Muscle of leg (tissue), 11 donors: ENCODE data around the gene IFITM5. TPM values are rescaled to one million over a fixed set of nuclear protein-coding genes. Genes with fewer than 3 reads are reported as not detected.
"Not testable (repeated sequence)": the region's sequence is repeated elsewhere in the genome, so short reads cannot be mapped to it uniquely, and the experiment has no call there.

Source experiments
- DNase-seq: peaks from one replicate; pipeline ENCODE4 v3.0.0; 2013
- H3K27ac ChIP-seq: one replicate; pipeline ENCODE4 v1.5.1; 2013; ENCODE audit warnings: mild to moderate bottlenecking, low read length, control low read depth
- H3K27me3 ChIP-seq: one replicate; pipeline ENCODE4 v1.6.1; 2013; ENCODE audit warnings: low read length; ENCODE audit not compliant: control insufficient read depth, insufficient read depth
- H3K36me3 ChIP-seq: one replicate; pipeline ENCODE4 v1.6.1; 2013; ENCODE audit warnings: low read length; ENCODE audit not compliant: control insufficient read depth, insufficient read depth
- H3K4me1 ChIP-seq: one replicate; pipeline ENCODE4 v1.6.1; 2013; ENCODE audit warnings: low read length; ENCODE audit not compliant: control insufficient read depth, insufficient read depth
- H3K4me3 ChIP-seq: one replicate; pipeline ENCODE4 v1.5.1; 2013; ENCODE audit warnings: low read length, control low read depth
- H3K9me3 ChIP-seq: replicated peaks from 2 replicates; pipeline ENCODE4 v1.6.1; 2013; ENCODE audit warnings: low read depth, low read length; ENCODE audit not compliant: control insufficient read depth
- WGBS: methylation state at CpG from one replicate; pipeline ENCODE4 v1.1.5; 2013; ENCODE audit warnings: missing lambda C conversion rate; ENCODE audit not compliant: insufficient coverage; 5-methylcytosine and 5-hydroxymethylcytosine counted together
- polyA plus RNA-seq, 8 donors: library from polyadenylated mRNA; unstranded; fragments of 120-200 nt; gene quantifications; one replicate each; pipeline versions ENCODE4 v1.2.1 to v1.2.3, GENCODE V29; 2013; ENCODE audit warnings: inconsistent platforms in 1 of 8, low replicate concordance in 1 of 8; ENCODE audit not compliant: insufficient read length in 8 of 8, insufficient read depth in 1 of 8
- total RNA-seq: library from RNA; stranded (reverse); fragments of 120-200 nt; gene quantifications from one replicate; pipeline ENCODE4 v1.2.4, GENCODE V29; 2013

Gene IFITM5
- total and polyA plus RNA-seq, 9 donors = not detected

DNA sequence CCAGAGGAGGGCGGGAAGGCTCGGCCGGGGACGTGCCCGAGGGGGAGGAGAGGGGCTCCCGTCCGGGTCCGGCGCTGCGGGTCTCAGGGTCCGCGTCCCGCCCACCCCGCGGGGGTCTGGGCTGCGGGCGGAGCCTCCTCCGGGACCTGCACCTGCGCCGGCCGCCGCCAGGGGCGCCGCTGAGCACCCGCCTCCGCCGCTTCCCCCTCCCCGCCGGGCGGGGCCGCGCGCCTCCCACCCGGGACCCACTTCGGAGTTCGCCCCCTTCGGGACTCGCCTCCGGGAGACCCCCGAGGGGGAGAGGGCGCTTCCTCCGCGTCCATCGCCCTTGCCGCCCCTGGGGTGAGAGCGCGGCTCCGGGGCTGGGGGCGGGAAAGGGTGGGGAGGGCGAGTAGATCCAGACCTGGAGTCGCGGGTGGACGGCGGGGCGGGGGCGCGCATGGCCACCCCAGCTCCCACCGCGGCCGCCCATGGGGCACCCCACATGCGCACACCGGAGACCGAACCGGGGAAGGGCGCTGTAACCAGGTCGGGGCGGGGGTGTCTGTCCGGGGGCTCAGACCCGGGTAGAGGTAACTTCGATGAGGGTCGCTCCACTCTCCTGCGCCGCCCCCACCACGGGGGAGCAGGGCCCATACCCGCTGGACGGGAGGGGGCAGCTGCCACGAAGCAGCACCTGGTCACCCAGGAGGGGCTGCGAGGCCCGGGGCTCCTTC, 19.2 kb upstream of the IFITM5 start:
- WGBS = no CpG with 5 or more reads among the region's 79 CpGs
- Histone ChIP-seq H3K27ac (peak overlapping the region; percentile 78), H3K4me3 (peak overlapping the region; percentile 75), H3K4me1 (peaks cover 36% of the 10 kb centered on the region), H3K27me3 (peaks cover 26% of the 10 kb centered on the region)
- not testable (repeated sequence) for H3K9me3 ChIP-seq, H3K36me3 ChIP-seq, DNase-seq

DNA sequence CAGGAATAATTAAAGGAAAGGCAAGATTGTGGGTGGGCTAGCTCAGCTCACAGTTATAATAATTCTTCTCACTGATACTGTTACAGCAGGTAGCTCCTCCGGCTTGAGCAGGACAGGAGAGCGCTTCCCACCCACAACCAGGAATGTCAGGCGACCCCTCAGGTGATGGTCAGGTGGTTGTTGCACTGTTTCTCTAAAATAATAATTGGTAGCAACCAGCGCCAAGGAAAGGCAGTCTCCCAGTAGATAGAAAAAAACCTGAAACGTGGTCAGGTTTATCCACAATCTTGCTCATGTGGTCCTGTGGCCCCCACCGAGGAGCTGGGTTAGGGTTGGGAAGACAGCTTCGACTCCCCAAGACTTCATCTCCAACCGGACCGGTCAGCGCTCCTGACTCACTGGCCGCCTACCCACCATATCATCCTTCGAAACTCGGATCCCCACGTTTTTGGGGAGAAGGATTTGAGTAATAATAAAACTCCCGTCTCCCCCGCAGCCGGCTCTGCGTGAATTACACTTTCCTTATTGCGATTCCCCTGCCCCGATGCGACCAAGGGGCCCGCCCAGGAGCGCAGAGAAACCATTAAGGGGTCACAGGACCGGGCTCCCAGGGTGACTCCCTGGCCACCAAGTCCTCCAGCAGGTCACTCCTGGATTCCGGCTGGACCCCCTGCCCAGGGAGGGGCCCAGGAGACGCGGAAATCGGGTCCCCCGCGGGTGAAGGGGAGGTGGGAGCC, 18.5 kb upstream of the IFITM5 start:
- not testable (repeated sequence) for DNase-seq, H3K4me3 ChIP-seq, H3K36me3 ChIP-seq, H3K9me3 ChIP-seq
- Histone ChIP-seq H3K27ac (peak overlapping the region; percentile 65), H3K4me1 (peaks cover 39% of the 10 kb centered on the region), H3K27me3 (peaks cover 30% of the 10 kb centered on the region)
- no CpG with 5 or more reads among the region's 30 CpGs for WGBS

DNA sequence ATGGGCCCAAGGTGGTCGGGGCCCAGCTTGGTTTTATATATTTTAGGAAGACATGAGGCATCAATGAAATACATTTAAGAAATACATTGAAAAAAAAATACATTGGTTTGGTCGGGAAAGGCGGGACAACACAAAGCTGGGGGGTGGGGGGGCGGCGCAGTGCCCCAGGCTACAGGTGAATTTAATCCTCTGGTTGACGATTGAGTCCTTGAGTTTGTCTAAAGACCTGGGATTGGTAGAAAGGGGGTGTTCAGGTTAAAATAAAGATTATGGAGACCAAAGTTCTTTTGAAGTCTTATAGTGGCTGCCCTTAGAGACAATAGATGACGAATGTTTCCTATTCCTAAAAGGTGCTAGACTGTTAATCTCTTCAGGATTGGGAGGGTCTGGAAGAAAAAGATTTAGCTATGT, 17.6 kb upstream of the IFITM5 start:
- Histone ChIP-seq H3K36me3 (peaks cover 8% of the 10 kb centered on the region), H3K4me1 (peaks cover 46% of the 10 kb centered on the region), H3K4me3 (no peak overlapping the region), H3K27ac (peak overlapping the region; percentile 69), H3K9me3 (no peaks in the 10 kb centered on the region), H3K27me3 (peaks cover 30% of the 10 kb centered on the region)
- WGBS = 73% methylated on average over 5 of the region's 7 CpGs
- DNase-seq = no peak

DNA sequence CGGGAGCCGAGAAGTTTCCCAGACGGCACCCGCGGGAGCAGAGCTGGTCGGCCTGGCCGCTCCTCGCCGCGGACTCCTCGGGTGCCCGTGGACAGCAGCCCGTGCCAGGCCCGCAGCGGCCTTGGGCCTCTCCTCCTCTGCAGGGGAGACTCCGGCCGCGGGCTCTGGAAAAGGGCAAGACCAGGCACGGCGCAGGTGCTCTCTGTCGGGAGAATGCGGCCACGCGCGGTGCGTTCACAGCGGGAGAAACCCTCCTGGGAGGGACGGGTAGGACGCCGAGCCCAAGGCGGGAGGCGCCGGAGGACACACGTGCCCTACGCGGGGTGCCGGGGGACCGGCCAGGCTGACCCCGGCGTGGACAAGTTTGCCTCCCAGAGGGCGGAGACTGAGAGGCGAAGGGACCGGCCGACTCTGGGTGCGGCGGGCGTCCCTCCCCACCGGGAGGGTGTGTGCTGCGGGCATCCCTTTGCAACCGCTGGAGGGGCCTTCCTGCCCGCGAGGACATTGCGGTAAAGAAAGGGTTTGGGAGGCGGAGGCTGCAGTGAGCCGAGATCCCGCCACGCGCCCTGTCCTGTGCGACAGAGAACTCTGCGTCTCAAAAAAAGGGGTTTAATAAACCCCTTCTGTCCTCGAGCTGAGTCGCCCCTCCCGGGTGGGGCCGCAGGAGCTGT, 16.8 kb upstream of the IFITM5 start:
- Histone ChIP-seq H3K27ac (peak overlapping the region; percentile 69), H3K4me3 (peak overlapping the region; percentile 70), H3K27me3 (peaks cover 30% of the 10 kb centered on the region), H3K9me3 (no peaks in the 10 kb centered on the region), H3K4me1 (peaks cover 48% of the 10 kb centered on the region), H3K36me3 (peaks cover 8% of the 10 kb centered on the region)
- DNase-seq = no peak
- 9% methylated on average over 57 of the region's 64 CpGs for WGBS

DNA sequence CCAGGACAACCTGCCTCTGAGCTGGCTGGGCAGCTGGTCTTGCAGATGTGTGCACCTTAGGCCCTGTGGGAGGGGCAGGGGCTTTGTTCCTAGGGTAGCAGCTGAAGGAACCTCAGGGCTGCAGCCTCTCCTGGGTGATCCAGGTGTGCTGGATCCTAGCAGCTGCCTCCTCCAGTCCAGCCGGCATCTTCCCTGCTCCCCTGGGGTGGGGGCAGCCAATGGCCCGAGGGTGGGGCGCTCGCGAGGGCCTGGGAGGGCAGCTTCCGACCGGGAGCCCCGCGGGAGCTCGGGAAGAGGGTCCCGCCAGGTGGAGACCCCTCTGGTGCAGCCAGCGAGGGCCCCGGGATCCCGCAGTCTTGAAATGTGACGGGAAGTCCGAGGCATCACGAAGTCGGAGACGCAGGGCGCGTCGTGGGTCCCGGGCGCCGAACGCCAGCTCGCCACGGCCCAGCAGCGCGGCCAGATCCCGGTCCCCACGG, 16.2 kb upstream of the IFITM5 start:
- H3K36me3 ChIP-seq = peaks cover 8% of the 10 kb centered on the region
- H3K9me3 ChIP-seq = no peaks in the 10 kb centered on the region
- peaks cover 30% of the 10 kb centered on the region for H3K27me3 ChIP-seq
- peaks cover 42% of the 10 kb centered on the region for H3K4me1 ChIP-seq
- 20% methylated on average over 32 of the region's 32 CpGs for WGBS
- peak overlapping the region; percentile 70 for H3K4me3 ChIP-seq
- DNase-seq = no peak
- peak overlapping the region; percentile 96 for H3K27ac ChIP-seq

DNA sequence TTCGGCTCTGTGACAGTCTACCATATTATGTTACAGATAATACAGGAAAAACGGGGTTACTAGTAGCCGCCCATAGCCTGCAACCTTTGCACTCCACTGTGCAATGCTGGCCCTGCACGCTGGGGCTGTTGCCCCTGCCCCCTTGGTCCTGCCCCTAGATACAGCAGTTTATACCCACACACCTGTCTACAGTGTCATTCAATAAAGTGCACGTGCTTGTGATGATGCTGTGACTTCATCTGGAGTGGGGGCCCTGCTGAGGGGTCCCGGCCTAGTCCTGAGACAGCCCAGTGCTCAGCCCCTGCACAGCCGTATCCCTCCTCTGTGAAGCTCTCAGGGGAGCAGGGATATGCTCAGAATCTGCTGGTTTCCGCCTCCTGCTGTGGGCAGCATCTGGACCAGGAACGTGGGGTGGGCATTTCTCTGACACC, 15.7 kb upstream of the IFITM5 start:
- Histone ChIP-seq H3K4me3 (peak overlapping the region; percentile 70), H3K4me1 (peaks cover 41% of the 10 kb centered on the region), H3K27me3 (peaks cover 30% of the 10 kb centered on the region), H3K27ac (peak overlapping the region; percentile 96), H3K36me3 (peaks cover 8% of the 10 kb centered on the region), H3K9me3 (no peaks in the 10 kb centered on the region)
- no peak for DNase-seq
- 64% methylated on average over 5 of the region's 9 CpGs for WGBS

DNA sequence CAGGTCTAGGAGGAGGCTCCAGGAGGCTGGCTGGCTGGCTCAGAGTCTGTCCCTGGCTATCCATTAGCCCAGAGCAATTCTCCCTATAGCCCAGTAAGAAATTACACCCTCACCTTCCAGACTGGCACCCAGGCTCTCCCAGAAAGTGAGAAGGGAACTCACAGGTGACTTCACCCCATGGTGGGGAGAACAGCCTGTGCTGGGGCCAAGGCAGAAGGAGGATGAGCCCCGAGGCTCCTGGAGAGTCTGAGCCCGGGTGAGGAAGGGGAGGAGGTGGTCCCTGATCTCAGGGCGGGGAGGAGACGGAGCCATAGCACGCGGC, 15.2 kb upstream of the IFITM5 start:
- WGBS = no CpG with 5 or more reads among the region's 6 CpGs
- H3K4me3 ChIP-seq = peak overlapping the region; percentile 70
- H3K27ac ChIP-seq = peak overlapping the region; percentile 96
- DNase-seq, H3K9me3 ChIP-seq, H3K36me3 ChIP-seq: not testable (repeated sequence)
- peaks cover 46% of the 10 kb centered on the region for H3K4me1 ChIP-seq
- H3K27me3 ChIP-seq = peaks cover 30% of the 10 kb centered on the region

DNA sequence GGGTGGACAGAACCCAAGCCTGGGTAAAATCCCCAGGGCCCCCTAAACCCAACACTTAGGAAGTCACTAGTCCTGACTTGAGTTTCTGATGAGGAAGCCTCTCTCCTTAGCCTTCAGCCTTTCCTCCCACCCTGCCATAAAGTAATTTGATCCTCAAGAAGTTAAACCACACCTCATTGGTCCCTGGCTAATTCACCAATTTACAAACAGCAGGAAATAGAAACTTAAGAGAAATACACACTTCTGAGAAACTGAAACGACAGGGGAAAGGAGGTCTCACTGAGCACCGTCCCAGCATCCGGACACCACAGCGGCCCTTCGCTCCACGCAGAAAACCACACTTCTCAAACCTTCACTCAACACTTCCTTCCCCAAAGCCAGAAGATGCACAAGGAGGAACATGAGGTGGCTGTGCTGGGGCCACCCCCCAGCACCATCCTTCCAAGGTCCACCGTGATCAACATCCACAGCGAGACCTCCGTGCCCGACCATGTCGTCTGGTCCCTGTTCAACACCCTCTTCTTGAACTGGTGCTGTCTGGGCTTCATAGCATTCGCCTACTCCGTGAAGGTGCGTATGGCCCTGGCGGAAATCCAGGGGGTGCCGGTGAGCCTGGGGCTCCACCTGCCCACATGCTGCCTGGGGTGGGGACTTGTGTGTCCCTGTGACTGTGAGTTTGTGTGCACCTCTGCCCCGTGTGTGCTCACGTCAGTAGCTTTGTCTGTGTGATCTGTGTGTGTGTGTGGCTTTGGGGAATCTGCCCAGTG, 14.6 kb upstream of the IFITM5 start, which contains the start of gene IFITM1:
Gene IFITM1, plus strand, starts transcription at position 254 of the 767 bp plus-strand sequence. Its CDS starts 131 bp downstream, at position 385.
- WGBS = 28% methylated on average over 9 of the region's 18 CpGs
- peaks cover 8% of the 10 kb centered on the region for H3K36me3 ChIP-seq
- DNase-seq = peak; percentile 94
- peaks cover 30% of the 10 kb centered on the region for H3K27me3 ChIP-seq
- H3K9me3 ChIP-seq = no peaks in the 10 kb centered on the region
- peak within 1 kb of the TSS; percentile 96 for H3K27ac ChIP-seq
- H3K4me1 ChIP-seq = peaks cover 51% of the 10 kb centered on the region
- peak within 1 kb of the TSS; percentile 70 for H3K4me3 ChIP-seq

DNA sequence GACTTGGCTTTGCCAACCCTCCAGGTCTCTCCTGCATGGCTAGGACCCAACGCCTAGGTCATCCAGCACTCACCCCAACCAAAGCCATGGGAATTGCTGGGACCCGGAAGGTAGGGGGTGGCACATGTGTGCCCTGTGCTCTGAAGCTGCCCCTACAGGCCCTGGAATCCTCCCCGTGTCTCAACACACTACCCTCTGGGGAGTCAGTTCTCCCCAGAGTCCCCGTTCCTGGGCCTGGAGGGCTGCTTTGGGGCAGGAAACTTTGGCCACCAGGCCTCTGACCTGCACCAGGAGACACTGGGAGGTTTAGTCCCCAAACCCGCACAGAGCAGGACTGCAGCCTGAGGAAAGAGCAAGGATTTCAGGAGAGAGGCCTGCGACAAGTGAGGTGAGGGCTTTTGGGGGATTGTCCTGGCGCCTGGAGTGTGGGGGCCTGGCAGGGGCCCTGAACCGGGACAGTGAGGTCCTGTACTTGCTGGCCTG, 14.0 kb upstream of the IFITM5 start:
- H3K36me3 ChIP-seq = peaks cover 8% of the 10 kb centered on the region
- peak overlapping the region; percentile 96 for H3K27ac ChIP-seq
- H3K9me3 ChIP-seq = no peaks in the 10 kb centered on the region
- peaks cover 54% of the 10 kb centered on the region for H3K4me1 ChIP-seq
- DNase-seq = no peak
- WGBS = 73% methylated on average over 4 of the region's 8 CpGs
- H3K27me3 ChIP-seq = peaks cover 30% of the 10 kb centered on the region
- peak overlapping the region; percentile 70 for H3K4me3 ChIP-seq
